ENCODE results near the gene TAS1R2. TPM values are rescaled to one million over a fixed set of nuclear protein-coding genes. Genes with fewer than 3 reads are reported as not detected.

The TAS1R2 gene
- total RNA-seq, 2 donors from 2014 or later, result not detected

GRCh38 chr1:18880585-18880984, 21.1 kb upstream of the TAS1R2 start:
- TF ChIP-seq CTCF (IDR thresholded peaks at IDR 0.05), result no peak
- H3K36me3 ChIP-seq, result no peaks in the 10 kb centered on the region

GRCh38 chr1:18879791-18880309, 20.4 kb upstream of the TAS1R2 start:
- no peak overlapping the region for H3K27ac ChIP-seq
- no peak for DNase-seq (ENCODE audit: low spot score)
- H3K27me3 ChIP-seq (replicated peaks; ENCODE audit: insufficient read depth), result no peaks in the 10 kb centered on the region
- H3K4me1 ChIP-seq (ENCODE audit: control insufficient read depth in 1 of 2, low read depth in 2 of 2), result no peaks in the 10 kb centered on the region
- no peaks in the 10 kb centered on the region for H3K36me3 ChIP-seq
- no peaks in the 10 kb centered on the region for H3K9me3 ChIP-seq
- H3K4me3 ChIP-seq, result no peak overlapping the region
- no peak for ATAC-seq (ENCODE audit: insufficient number of reproducible peaks, low FRiP score, low read depth)
- TF ChIP-seq CTCF (IDR thresholded peaks at IDR 0.05), result no peak

More at GRCh38 chr1:18880585-18880984, 21.1 kb upstream of the TAS1R2 start:
- DNase-seq (ENCODE audit: low spot score) (no peak), ATAC-seq (ENCODE audit: insufficient number of reproducible peaks, low FRiP score, low read depth) (no peak)
- Histone ChIP-seq H3K27me3 (replicated peaks; ENCODE audit: insufficient read depth) (no peaks in the 10 kb centered on the region), H3K4me3 (no peak overlapping the region), H3K27ac (no peak overlapping the region), H3K4me1 (ENCODE audit: control insufficient read depth in 1 of 2, low read depth in 2 of 2) (no peaks in the 10 kb centered on the region), H3K9me3 (no peaks in the 10 kb centered on the region)

- DNase-seq (ENCODE audit: low spot score) (no peak), ATAC-seq (ENCODE audit: insufficient number of reproducible peaks, low FRiP score, low read depth) (no peak)
Observed at GRCh38 chr1:18879215-18879790, 19.8 kb upstream of the TAS1R2 start.

GRCh38 chr1:18878538-18879214, 19.2 kb upstream of the TAS1R2 start:
- no peaks in the 10 kb centered on the region for H3K27me3 ChIP-seq (replicated peaks; ENCODE audit: insufficient read depth)
- DNase-seq (ENCODE audit: low spot score), result no peak
- no peaks in the 10 kb centered on the region for H3K9me3 ChIP-seq
- TF ChIP-seq CTCF (IDR thresholded peaks at IDR 0.05), result no peak
- ATAC-seq (ENCODE audit: insufficient number of reproducible peaks, low FRiP score, low read depth), result no peak
- no peaks in the 10 kb centered on the region for H3K36me3 ChIP-seq
- H3K4me3 ChIP-seq, result no peak overlapping the region
- no peak overlapping the region for H3K27ac ChIP-seq
- H3K4me1 ChIP-seq (ENCODE audit: control insufficient read depth in 1 of 2, low read depth in 2 of 2), result no peaks in the 10 kb centered on the region

More at GRCh38 chr1:18879215-18879790, 19.8 kb upstream of the TAS1R2 start:
- no peaks in the 10 kb centered on the region for H3K9me3 ChIP-seq
- no peak overlapping the region for H3K27ac ChIP-seq
- no peaks in the 10 kb centered on the region for H3K4me1 ChIP-seq (ENCODE audit: control insufficient read depth in 1 of 2, low read depth in 2 of 2)
- no peaks in the 10 kb centered on the region for H3K27me3 ChIP-seq (replicated peaks; ENCODE audit: insufficient read depth)
- H3K4me3 ChIP-seq, result no peak overlapping the region
- TF ChIP-seq CTCF (IDR thresholded peaks at IDR 0.05), result no peak
- no peaks in the 10 kb centered on the region for H3K36me3 ChIP-seq

- Histone ChIP-seq H3K36me3 (peaks cover 6% of the 10 kb centered on the region), H3K9me3 (no peaks in the 10 kb centered on the region), H3K4me3 (no peak overlapping the region), H3K4me1 (ENCODE audit: control insufficient read depth in 1 of 2, low read depth in 2 of 2) (no peaks in the 10 kb centered on the region), H3K27ac (no peak overlapping the region), H3K27me3 (replicated peaks; ENCODE audit: insufficient read depth) (no peaks in the 10 kb centered on the region)
- no peak for TF ChIP-seq CTCF (IDR thresholded peaks at IDR 0.05)
- ATAC-seq (ENCODE audit: insufficient number of reproducible peaks, low FRiP score, low read depth) (no peak), DNase-seq (ENCODE audit: low spot score) (no peak)
Observed at GRCh38 chr1:18877282-18877681, 17.8 kb upstream of the TAS1R2 start.

All from thoracic aorta (tissue), 2 donors.